Measurements from ENCODE around the gene CANT1. TPM values are rescaled to one million over a fixed set of nuclear protein-coding genes. Genes with fewer than 3 reads are reported as not detected.
"Not testable (repeated sequence)": the region's sequence is repeated elsewhere in the genome, so short reads cannot be mapped to it uniquely, and the experiment has no call there.

CANT1 gene
- total RNA-seq, 2 experiments from 2014 or later, result 56.0 to 61.5 TPM

DNA sequence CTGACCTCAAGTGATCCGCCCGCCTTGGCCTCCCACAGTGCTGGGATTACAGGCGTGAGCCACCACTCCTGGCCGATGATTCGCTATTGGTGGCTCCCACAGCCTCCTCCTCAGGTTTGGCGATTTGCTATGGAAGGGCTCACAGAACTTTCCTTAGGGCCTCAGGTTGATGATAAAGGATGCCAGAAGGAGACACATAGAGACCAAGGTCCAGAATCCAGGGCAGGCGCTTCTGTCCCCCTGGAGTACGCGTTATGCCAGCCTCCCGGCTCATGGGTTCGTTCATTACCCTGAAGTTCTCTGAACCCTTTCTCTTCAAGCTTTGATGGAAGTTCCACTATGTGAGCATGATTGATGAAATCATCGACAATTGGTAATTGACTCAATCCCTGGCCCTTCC lies 49.8 kb downstream of the CANT1 start:
- H3K27me3 Mint-ChIP-seq, result peaks cover 2% of the 10 kb centered on the region
- ATAC-seq (ENCODE audit: low read depth) (no peak), DNase-seq (no peak)
- H3K9me3 Mint-ChIP-seq, result no peaks in the 10 kb centered on the region
- H3K4me3 Mint-ChIP-seq, result no peak overlapping the region
- no peak overlapping the region for H3K27ac Mint-ChIP-seq
- H3K36me3 Mint-ChIP-seq, result no peaks in the 10 kb centered on the region
- no peaks in the 10 kb centered on the region for H3K4me1 Mint-ChIP-seq
- POLR2A ChIA-PET, result no interaction called here

DNA sequence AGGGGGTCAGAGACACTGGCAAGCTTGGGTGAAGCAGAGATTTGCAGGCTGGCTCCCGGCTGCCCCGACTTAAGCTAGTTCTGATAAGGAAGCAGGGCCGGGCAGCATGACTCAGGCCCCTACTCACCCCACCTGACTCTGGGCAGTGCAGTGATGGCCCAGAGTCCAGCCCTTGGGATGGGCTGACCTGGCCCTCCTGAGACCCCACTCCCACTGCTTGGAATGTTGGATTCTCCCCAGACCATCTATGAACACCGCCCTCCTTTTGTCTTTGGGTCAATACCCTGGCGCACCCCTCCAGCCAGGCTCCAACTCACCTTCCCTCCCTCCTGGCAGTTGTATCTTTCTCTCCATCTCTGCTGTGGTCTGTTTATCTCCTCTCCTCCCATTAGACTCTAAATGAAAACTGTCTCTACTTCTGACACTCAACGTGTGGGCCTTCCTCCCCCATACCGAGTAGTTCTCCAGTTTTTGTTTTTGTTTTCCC lies 50.9 kb downstream of the CANT1 start:
- no peak for ATAC-seq (ENCODE audit: low read depth)
- H3K36me3 Mint-ChIP-seq, result no peaks in the 10 kb centered on the region
- POLR2A ChIA-PET, result no interaction called here
- no peak overlapping the region for H3K27ac Mint-ChIP-seq
- H3K9me3 Mint-ChIP-seq, result no peaks in the 10 kb centered on the region
- peaks cover 2% of the 10 kb centered on the region for H3K27me3 Mint-ChIP-seq
- no peaks in the 10 kb centered on the region for H3K4me1 Mint-ChIP-seq
- no peak for DNase-seq
- H3K4me3 Mint-ChIP-seq, result no peak overlapping the region

DNA sequence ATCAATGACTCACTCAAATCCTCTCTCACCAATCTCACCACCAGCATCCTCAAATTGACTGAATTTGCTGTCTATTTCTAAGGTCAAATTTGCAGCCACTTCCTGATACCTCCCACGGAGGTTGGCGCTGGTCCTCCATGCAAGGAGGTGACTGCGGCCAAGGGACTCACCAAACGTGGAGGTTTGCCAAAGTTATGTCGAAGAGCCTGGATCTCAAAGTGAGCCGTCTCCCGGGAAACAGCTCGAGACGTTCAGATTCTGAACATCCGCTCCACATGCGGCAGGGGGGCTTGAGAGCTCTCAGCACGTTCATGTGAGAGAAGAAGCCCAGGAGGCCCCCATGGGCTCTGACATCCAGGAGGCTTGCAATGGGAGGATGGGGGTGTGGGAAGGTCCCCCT lies 52.4 kb downstream of the CANT1 start:
- POLR2A ChIA-PET, result no interaction called here

DNA sequence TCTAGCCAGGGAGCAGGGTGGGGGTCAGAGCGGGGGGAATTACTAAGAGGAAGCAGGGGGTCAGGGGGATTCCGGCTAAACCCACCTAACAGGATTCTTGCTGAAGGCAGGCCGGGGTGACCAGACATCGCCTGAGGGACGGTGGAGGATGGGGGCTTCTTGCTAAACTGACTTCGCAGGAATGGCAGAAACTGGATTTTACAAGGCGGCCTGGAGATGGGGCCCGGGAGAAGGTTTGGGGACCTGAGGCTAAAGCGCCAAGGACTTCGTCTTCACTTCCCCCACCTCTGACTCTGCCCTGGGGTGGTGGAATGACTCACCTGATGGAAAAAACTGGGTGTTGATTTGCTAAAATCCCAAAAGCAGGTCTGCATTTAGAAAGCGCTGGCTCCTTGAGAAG lies 53.3 kb downstream of the CANT1 start:
- POLR2A ChIA-PET, result no interaction called here
- Mint-ChIP-seq H3K4me1 (no peaks in the 10 kb centered on the region), H3K9me3 (peaks cover 3% of the 10 kb centered on the region), H3K36me3 (no peaks in the 10 kb centered on the region), H3K27me3 (peaks cover 2% of the 10 kb centered on the region), H3K4me3 (no peak overlapping the region), H3K27ac (no peak overlapping the region)
- DNase-seq (no peak), ATAC-seq (ENCODE audit: low read depth) (no peak)

More for the DNA sequence above, 52.4 kb downstream of the CANT1 start:
- Mint-ChIP-seq H3K4me1 (no peaks in the 10 kb centered on the region), H3K27me3 (peaks cover 2% of the 10 kb centered on the region), H3K9me3 (no peaks in the 10 kb centered on the region), H3K27ac (no peak overlapping the region), H3K36me3 (no peaks in the 10 kb centered on the region), H3K4me3 (no peak overlapping the region)
- ATAC-seq (ENCODE audit: low read depth) (no peak), DNase-seq (no peak)

DNA sequence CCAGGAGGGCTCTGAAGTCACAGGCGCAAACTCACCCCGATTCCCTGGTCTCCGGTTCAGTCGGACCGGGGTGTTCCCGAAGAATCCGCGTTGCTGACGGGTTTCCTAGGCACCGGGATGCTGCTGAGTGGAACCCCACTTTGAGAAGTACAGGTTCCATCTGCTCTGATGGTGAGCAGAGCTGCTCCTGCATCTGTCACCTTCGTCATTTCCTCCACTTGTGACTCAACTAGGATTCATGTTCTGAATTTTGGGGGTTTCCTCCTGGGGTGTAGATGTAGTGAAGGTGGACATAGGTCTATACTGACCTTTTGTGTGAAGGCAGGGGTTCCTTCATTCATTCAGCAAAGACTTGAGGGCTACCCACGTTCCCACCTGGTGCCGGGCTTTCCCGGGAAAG lies 54.9 kb downstream of the CANT1 start:
- Mint-ChIP-seq H3K9me3 (peaks cover 13% of the 10 kb centered on the region), H3K4me1 (no peaks in the 10 kb centered on the region), H3K27ac (no peak overlapping the region), H3K4me3 (no peak overlapping the region), H3K36me3 (peaks cover 1% of the 10 kb centered on the region), H3K27me3 (peaks cover 2% of the 10 kb centered on the region)
- POLR2A ChIA-PET, result no interaction called here
- DNase-seq, result no peak
- ATAC-seq (ENCODE audit: low read depth), result no peak

DNA sequence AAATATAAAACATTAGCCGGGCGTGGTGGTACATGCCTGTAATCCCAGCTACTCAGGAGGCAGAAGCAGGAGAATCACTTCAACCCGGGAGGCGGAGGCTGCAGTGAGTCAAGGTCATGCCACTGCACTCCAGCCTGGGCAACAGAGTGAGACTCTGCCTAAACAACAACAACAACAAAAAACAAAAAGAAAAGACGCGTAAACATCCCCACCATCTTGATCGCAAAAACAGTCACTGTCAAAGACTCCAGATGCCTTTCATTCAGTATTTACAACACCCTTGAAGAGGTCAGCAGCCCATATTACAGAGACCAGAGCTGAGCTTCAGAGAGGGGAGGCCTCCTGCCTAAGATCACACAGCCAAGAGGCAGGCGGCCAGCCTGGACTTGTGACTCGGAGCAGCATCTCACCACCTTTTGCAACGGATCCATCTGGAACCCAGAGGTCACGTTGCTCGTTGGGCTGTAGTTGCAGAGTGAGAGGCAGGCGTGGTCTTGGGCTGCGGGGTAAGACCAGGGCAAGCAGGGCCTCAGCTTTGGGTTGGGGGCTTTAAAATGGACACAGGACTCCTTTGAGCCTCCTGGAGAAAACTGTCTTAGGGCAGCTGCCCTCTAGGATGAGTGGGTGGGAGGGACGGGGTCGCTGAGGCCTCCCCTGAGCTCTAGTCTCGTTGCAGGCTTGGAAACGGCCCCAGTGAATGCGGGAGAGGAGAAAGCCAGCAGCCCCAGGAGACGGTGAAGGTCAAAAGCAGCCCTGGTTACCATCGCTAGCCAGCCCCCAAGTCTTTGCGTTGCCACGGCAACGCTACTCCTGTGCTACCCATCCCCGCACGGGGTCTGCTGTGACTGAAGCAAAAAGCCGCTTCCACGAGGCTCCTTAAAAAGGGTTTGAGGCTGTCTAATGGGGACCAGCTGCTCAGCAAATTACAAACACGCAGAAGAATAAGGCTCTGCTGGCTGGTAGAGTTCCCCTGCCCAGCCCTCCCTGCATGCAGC lies 55.9 kb downstream of the CANT1 start:
- Mint-ChIP-seq H3K36me3 (peaks cover 3% of the 10 kb centered on the region), H3K4me3 (no peak overlapping the region), H3K4me1 (no peaks in the 10 kb centered on the region), H3K9me3 (peaks cover 16% of the 10 kb centered on the region), H3K27ac (no peak overlapping the region), H3K27me3 (peaks cover 2% of the 10 kb centered on the region)
- POLR2A ChIA-PET, result no interaction called here
- ATAC-seq (ENCODE audit: low read depth) (no peak), DNase-seq (no peak)

DNA sequence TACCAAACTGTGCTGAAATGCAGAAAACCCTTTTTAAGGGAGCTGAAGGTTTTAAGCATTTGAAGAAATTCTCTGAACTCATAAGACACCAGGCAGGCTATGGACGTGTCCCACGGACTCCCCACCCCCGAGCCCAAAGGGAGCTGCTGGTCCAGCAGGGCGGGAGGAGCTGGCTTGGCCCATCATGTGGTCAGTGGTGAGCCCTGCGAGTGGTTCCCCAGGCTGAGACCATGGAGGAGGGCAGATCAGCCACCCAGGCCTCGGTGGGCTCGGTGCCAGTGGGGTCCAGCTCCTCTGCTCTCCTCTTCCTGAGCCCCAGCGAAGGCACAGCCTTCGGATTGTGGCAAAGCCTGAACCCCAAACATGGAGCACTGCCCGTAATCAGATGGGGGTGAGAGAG lies 56.9 kb downstream of the CANT1 start:
- no peak overlapping the region for H3K27ac Mint-ChIP-seq
- H3K27me3 Mint-ChIP-seq, result peaks cover 2% of the 10 kb centered on the region

DNA sequence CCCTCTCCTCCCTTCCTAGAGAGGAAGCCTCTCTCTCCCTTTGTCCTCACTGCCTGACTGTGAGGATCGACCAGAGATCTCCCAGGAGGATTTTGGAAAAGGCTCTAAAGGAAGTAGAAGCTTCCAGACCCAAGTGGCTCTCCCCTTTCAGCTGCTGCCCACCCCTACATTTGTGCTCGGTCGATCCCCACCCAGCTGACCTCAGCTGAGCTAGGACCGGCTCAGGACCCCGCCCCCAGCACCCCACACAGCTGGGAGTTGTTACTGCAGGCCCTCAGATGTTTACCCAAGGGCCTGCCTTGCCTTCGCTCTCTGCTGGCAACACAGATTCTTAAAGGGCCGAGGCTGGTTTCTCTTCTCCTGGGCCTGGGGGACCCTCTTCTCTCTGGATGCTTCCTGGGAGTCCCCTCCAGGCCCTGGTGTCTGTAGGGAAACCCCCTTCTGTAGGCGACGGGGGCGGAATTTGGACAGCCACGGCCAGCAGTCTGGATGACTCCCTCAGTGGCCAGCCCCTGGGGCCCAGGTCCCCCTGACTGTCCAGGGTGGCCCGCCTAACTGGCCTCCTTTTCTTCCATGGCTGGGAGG lies 57.5 kb downstream of the CANT1 start:
- no peak for ATAC-seq (ENCODE audit: low read depth)
- Mint-ChIP-seq H3K4me1 (no peaks in the 10 kb centered on the region), H3K27ac (no peak overlapping the region), H3K4me3 (no peak overlapping the region), H3K36me3 (peaks cover 3% of the 10 kb centered on the region), H3K9me3 (peaks cover 16% of the 10 kb centered on the region), H3K27me3 (peaks cover 2% of the 10 kb centered on the region)
- POLR2A ChIA-PET, result no interaction called here
- DNase-seq, result no peak

More for the DNA sequence above, 56.9 kb downstream of the CANT1 start:
- no peaks in the 10 kb centered on the region for H3K4me1 Mint-ChIP-seq
- peaks cover 16% of the 10 kb centered on the region for H3K9me3 Mint-ChIP-seq
- H3K4me3 Mint-ChIP-seq, result no peak overlapping the region
- peaks cover 3% of the 10 kb centered on the region for H3K36me3 Mint-ChIP-seq
- ATAC-seq (ENCODE audit: low read depth) (no peak), DNase-seq (no peak)
- POLR2A ChIA-PET, result no interaction called here

DNA sequence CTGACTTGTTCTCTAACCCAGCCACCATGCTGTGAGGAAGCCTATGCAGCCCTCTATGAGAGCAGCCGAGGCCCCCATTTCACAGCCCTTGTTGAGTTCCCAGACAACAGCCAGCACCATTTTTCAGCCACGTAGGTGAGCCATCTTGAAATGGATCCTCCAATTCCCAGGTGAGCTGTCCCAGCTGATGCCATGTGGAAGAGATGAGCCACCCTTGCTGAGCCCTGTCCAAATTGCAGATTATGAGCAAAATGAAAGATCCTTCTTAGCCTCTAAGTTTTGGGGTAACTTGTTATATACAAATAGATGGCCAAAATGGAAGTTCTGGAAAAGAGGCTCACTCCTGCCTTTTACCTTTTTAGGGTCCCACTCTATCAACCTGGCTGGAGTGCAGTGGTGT lies 58.7 kb downstream of the CANT1 start:
- Mint-ChIP-seq H3K4me3 (no peak overlapping the region), H3K27ac (no peak overlapping the region), H3K27me3 (peaks cover 2% of the 10 kb centered on the region), H3K4me1 (no peaks in the 10 kb centered on the region), H3K9me3 (peaks cover 16% of the 10 kb centered on the region), H3K36me3 (peaks cover 3% of the 10 kb centered on the region)
- ATAC-seq (ENCODE audit: low read depth) (no peak), DNase-seq (no peak)
- POLR2A ChIA-PET, result no interaction called here

DNA sequence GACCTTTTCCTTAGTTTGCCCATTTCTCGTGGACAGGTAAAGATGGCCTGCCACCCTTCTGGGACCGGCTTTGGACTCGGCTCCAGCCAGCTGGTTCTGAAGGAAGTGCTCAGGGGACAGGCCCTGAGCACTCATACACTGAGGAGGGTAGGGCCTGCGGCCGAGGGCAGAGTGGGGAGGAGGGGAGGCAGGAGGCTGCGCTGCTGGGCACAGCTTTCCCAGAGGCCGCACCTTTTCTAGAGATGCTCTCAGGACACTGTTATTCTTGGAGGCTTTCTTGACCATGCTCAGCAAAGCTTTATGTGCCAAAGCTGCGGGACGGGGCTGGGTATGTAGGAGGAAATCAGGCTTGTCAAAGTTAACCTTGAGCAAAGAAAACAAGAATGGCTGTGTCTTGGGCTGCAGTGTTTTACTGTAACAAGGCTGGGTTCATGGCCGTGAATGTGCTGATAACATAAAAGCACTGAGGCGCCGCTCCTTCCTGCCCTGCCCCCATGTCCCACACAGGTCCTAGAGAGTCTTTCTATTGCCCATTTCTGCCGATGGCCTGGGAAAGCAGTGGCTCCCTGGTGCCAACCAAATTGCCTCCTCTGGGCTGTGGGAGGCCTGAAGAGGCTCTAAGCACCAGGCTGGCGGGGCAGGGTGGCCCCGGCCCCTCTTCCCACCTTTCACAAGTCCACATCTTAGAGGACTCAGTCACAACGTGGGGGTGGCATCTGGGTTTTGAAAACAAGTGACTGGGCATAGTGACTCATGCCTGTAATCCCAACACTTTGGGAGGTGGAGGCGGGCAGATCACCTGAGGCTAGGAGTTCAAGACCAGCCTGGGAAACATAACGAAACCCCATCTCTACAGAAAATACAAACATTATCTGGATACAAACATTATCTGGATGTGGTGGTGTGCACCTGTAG lies 62.1 kb downstream of the CANT1 start:
- DNase-seq (no peak), ATAC-seq (ENCODE audit: low read depth) (no peak)
- H3K27me3 Mint-ChIP-seq, result no peaks in the 10 kb centered on the region
- H3K27ac Mint-ChIP-seq, result no peak overlapping the region
- H3K4me3 Mint-ChIP-seq, result no peak overlapping the region
- H3K9me3 Mint-ChIP-seq, result peaks cover 16% of the 10 kb centered on the region
- no peaks in the 10 kb centered on the region for H3K4me1 Mint-ChIP-seq
- POLR2A ChIA-PET, result no interaction called here
- peaks cover 3% of the 10 kb centered on the region for H3K36me3 Mint-ChIP-seq

DNA sequence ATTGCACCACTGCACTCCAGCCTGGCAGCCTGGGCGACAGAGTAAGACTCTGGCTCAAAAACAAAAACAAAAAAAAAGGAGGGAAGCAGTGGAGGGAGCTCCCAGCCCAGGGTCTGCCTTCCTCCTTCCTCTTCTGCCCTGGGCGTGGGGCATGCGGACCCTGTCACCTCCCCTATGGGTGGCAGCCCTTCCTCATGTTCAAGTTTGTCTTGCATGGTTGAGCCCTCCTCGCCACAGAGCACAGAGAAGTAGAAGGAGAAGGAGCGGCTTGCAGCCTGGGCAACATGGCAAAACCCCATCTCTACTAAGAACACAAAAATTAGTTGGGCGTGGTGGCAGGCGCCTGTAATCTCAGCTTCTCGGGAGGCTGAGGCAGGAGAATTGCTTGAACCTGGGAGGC lies 62.9 kb downstream of the CANT1 start:
- H3K4me1 Mint-ChIP-seq, result no peaks in the 10 kb centered on the region
- H3K27me3 Mint-ChIP-seq, result peaks cover 1% of the 10 kb centered on the region
- H3K36me3 Mint-ChIP-seq, result peaks cover 3% of the 10 kb centered on the region
- POLR2A ChIA-PET, result no interaction called here
- peaks cover 16% of the 10 kb centered on the region for H3K9me3 Mint-ChIP-seq
- no peak for ATAC-seq (ENCODE audit: low read depth)
- H3K4me3 Mint-ChIP-seq, result no peak overlapping the region
- DNase-seq, result no peak
- H3K27ac Mint-ChIP-seq, result no peak overlapping the region

DNA sequence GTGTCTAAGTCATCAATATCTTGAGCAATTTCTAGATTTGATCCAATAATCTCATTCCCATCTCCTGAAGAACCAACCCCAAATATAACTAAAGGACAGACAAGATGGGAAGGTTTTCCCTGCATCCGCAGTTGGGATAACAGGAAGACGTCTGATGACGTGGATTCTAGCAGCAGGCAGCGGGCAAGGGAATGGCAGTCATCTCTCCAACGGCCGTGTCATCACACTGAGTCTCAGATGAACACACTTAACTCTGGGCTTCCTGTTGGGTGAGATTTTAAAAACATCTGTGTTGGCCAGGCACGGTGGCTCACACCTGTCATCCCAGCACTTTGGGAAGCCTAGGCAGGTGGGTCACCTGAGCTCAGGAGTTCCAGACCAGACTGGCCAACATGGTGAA lies 63.4 kb downstream of the CANT1 start:
- no peak for ATAC-seq (ENCODE audit: low read depth)
- peaks cover 3% of the 10 kb centered on the region for H3K36me3 Mint-ChIP-seq
- H3K27me3 Mint-ChIP-seq, result peaks cover 1% of the 10 kb centered on the region
- H3K27ac Mint-ChIP-seq, result no peak overlapping the region
- POLR2A ChIA-PET, result no interaction called here
- no peak for DNase-seq
- H3K9me3 Mint-ChIP-seq, result peaks cover 12% of the 10 kb centered on the region
- no peaks in the 10 kb centered on the region for H3K4me1 Mint-ChIP-seq
- H3K4me3 Mint-ChIP-seq, result no peak overlapping the region

DNA sequence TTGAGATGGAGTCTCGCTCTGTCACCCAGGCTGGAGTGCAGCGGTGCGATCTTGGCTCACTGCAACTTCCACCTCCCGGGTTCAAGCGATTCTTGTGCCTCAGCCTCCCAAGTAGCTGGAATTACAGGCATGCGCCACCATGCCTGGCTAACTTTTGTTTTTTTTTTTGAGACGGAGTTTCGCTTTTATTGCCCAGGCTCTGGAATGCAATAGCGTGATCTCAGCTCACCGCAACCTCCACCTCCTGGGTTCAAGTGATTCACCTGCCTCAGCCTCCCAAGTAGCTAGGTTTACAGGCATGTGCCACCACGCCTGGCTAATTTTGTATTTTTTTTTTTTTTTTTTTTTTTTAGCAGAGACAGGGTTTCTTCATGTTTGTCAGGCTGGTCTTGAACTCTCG lies 64.1 kb downstream of the CANT1 start:
- DNase-seq; H3K27me3 Mint-ChIP-seq; H3K36me3 Mint-ChIP-seq; POLR2A ChIA-PET; H3K27ac Mint-ChIP-seq; ATAC-seq (ENCODE audit: low read depth); H3K4me3 Mint-ChIP-seq; H3K9me3 Mint-ChIP-seq; H3K4me1 Mint-ChIP-seq: not testable (repeated sequence)

Measured in activated naive CD8-positive, alpha-beta T cell treated with anti-CD3 and anti-CD28 coated beads, Interleukin-2, amount 10 ng/mL, durations not matched to agents 7 days and 5 days (primary cell).